NCI-H345 (cell line): Measurements from ENCODE around the gene PSMF1.

ENCODE experiments used
- DNase-seq: peaks from one replicate; lab custom pipeline; 2025; lab: John Stamatoyannopoulos, UW

The PSMF1 gene, protein sequence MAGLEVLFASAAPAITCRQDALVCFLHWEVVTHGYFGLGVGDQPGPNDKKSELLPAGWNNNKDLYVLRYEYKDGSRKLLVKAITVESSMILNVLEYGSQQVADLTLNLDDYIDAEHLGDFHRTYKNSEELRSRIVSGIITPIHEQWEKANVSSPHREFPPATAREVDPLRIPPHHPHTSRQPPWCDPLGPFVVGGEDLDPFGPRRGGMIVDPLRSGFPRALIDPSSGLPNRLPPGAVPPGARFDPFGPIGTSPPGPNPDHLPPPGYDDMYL

DNA sequence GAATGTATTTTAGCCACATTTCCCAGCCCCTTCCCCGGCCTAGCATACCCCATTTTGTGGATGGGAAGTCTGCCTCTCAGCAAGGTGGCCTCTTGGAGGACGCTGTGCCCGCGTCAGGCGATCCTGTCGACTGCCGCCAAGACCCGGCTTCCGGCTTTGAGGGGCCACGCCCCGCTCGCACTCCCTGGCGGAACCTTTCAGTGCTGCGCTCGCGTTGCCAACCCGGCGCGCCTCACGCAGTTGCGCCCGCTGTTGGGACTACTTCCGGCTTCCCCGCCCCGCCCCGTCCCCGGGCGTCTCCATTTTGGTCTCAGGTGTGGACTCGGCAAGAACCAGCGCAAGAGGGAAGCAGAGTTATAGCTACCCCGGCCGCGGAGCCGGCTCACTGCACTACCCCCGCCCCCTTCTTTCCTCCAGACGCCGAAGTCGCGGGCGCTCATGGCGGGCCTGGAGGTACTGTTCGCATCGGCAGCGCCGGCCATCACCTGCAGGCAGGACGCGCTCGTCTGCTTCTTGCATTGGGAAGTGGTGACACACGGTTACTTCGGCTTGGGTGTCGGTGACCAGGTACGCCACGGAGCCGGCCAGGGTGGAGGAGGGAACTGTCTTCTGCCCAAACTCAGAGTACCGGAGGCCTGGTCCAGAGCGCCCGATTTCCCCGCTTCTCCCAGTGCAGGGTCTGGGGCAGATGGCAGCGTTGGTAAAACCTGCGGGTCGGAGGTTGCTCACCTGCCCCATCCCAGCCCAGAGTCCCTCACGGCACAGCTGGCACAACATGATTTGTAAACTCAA, at the start of gene PSMF1:
Gene PSMF1 (plus strand): TSS at position 267 of the 792 bp plus-strand sequence. CDS start 172 bp downstream, at position 439.
- peak; percentile 97 for DNase-seq

DNA sequence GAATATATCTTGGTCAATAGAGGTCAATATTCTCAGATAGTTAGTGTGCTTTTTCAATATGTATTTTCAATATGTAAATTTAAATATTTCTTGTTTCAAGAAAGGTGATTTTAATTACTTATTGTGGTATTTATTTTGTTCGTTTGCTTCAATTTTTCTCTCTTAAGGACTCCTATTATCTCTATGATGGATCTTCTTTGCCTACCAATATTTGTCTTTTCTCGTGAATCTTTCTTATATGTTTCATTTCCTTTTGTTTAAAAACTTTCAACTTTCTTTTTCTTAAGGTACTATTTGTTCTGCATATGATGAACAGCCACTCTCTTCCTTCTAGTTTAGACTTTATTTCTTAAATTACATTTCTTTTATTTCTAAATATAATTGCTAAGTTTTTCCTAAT, 46.1 kb upstream of the PSMF1 start:
- no peak for DNase-seq

DNA sequence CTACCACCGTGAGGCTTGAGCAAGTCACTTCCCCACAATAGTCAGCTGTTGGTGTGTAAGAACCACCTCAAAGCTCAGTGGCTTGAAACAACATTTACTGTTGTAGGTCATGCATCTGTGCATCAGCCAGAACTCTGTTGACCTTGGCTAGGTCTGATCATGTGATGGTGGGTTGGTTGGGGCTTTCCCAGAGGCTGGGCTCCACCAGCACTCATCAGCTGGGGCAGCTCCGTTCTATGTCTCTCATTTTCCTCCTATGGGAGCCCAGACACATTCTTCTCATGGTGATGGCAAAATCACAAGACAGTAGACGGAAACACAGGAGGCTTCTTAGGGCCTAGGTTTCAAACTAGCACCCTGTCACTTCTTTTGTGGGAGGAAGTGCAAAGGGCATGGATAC, 42.8 kb upstream of the PSMF1 start:
- DNase-seq, result no peak

DNA sequence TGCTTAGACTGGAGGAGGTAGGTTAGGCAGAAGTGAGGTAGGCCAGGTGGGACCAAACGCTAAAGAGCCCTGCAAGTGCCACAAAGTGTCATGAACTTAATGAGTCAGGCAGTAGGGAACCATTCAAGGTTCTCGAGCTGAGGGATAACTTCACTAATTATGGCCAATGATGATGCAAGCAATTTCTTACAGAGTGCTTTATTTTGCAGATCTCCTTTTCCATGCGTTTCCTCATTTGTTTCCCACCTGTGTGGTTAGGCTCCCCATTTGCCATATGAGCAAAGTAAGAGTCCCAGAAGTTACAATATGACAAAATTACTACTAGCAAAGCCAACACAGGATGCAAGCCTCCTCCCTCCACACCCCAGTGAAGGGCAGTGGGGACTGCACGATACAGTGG, 36.5 kb upstream of the PSMF1 start:
- DNase-seq, result no peak

DNA sequence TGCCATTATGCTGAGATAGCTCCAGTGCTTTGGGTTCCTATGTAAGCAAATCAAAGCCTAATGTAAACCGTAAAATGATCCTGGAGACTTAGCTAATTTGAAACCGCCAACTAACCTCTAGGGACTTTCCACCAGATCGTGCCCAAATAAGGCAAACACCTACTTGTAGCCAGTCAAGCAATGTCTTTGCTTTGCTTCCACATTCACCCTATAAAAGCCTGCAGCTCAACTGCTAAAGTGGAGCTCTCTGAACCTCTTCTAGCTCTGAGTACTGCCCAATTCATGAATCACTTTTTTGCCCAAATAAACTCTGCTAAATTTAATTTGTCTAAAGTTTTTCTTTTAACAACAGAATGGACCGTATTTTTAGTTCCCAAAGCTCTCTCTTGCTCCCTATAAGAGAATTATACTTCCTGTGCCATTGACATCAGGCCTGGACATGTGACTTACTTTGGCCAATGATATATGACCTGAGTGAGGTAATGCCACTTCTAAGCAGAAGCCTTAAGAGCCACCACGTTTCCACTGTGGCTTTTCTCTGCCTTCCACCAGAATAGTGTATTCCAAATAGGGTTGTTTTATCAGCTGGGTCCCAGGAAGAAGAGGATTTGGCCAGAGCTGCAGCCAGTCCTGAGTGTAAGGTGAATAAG, 34.8 kb upstream of the PSMF1 start:
- DNase-seq, result no peak

DNA sequence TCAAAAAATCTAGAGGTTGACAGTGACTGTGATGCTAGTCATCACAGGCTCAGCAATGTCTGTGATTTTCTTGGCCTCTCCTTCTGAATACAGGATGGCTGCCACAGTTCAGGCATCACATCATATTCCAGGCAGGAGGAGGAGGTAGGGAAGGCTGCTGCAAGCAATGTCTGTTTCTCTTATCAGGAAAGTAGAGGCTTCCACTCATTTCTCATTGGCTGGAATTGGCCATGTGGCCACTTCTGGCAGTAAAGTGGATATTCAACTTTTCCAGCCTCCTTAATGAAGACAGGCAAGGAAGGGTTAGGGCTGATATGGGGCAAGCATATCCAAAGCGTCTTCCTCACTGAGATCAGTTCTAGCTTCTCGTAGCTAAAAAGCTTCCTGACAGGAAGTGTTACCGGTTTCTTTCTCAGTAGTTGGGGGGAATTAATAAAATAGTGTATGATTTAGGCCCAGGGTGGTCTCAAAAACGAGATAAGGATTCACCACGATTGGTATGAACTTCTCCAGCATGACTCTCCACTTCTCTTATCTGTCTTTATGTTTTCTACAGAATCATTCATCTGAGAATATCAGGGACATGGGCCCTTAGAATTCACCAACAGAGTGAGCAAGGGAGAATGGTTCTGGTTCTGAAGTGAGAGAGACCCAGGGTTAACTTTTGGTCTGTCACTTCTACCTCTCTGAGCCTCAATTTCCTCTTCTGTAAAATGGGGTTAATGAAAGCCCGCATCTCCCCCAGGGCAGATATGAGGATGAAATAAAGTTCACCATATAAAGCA, 32.7 kb upstream of the PSMF1 start:
- no peak for DNase-seq

DNA sequence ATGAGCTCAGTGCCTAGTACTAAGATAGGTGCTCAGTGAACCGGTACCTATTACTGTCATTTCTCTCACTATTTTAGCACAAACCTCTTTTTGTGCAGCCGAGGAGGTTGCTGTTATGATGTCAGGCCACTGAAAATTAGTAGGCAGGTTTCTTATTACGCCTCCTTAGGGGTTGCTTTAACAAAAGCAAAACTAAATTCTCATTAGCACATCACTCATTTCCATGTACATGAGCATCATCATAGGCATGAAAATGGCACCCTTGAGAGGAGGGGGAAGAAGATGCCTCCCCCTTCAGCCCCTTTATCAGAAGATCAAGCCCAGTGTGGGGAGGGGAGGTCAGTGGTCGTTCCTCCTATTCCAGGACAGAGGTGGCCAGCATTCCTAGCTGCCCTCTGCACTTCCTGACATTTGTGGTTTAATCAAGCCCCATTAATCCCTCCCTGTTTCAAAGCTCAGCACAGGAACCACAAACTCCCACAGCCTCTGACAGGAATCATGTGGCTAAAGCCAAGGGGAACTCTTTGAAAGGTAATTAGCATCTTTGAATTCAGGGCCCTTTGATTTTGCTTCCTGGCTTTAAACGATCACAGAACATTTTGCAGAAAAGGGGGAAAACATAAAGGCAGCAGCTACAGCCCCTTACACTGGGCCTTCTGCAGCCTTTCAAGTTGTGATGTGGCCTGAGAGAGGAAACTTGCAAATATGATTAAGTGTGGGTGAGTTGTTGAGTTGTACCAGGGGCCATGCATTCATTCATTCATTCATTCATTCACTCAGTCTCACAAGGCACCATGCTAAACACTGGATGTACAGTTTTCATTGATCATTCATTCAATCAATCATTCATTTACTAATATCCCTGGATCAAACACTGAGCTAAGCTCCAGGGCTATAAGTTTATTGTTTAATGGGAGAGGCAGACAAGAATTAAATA, 31.9 kb upstream of the PSMF1 start:
- no peak for DNase-seq

DNA sequence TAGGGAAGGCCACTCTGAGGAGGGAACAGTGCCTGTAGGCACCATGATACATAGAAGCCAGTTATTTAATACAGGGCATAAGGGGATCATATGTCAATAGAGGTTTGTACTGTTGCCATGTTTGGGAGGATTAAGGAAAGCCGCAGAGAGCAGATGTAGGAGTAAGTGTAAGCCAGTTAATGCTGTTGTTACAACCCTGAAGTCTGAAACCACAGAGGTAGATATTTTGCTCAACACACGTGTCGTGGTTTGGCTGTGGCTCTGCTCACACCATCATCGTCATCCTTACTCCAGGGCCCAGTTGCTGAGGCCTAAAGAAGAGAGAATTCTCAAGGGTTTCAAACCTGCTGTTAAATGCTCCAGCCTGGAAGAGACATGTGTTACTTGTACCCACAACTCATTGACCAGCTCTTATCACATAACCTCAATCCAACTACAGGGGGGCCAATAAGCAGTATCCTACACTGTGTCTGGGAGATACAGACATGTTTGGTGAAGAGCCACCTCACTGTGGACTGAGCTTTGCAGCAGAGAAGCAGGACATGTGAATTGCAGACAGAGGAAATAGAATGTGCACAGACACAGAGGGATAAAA, 31.0 kb upstream of the PSMF1 start:
- no peak for DNase-seq

DNA sequence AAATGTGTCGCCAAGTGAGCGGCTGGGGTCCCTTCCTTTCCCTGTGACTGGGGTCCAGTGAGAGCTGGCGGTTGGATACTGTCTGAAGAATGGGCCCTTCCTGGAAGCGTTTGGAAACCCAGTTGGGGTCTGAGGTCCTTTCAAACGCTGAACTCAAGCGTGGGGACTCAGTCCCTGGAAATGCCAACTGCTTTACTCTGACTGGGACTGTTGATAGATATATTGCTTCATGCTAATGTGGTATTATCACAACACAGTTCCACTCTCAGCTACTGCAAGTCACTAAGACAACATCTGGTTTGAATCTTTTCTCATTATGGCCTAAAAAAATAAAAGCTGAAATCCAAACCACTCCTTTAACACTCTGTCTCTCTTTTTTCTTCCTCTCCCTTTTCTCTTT, 23.7 kb upstream of the PSMF1 start:
- DNase-seq, result no peak

DNA sequence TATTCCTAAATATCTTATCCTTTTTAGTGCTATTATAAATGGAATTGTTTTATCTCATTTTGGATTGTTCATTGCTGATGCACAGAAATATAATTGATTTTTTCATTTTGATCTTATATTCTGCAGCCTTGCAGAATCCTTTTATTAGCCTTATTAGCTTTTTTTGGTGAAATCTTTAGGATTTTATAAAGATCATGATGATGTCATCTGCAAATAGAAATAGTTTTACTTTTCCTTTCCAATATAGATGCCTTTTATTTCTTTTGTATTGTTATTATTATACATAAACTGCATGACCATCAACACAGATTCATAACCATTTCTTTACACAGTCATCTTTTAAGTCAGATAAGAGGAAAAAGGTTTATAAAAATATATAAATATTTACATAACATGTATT, 16.9 kb upstream of the PSMF1 start:
- no peak for DNase-seq

DNA sequence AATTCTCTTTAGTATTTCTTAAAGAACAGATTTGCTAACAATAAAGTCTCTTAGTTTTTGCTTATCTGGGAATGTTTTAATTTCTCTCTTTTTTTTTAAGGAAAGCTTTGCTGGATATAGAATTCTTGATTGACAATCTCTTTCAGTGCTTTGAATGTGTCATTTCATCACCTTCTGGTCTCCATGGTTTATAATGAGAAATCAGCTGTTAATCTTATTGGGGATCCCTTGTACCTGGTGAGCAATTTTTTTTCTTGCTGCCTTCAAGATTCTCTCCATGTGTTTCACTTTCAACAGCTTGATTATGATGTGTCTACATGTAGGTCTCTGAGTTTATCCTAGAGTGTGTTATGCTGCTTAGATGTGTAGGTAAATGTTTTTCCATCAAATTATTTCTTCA, 16.4 kb upstream of the PSMF1 start:
- no peak for DNase-seq

DNA sequence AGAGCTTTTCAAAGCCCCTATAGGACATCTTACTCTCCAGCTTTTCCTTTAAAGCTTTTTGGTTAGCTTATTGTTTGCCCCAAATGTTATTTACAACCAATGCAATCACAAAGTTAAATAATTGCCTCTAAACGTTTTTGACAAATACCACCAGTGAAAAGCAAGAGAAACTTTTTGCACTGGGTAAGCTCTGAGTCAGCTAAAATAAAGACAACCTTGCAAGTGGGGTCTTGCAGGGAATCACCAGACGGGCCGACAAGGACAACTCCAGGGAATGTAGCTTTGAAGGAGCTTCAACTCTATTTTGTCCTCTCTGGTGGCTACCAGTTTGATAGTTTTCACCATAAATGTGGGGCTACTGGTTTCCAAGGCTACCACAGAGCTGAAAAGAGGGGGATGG, 14.7 kb upstream of the PSMF1 start:
- DNase-seq, result no peak

DNA sequence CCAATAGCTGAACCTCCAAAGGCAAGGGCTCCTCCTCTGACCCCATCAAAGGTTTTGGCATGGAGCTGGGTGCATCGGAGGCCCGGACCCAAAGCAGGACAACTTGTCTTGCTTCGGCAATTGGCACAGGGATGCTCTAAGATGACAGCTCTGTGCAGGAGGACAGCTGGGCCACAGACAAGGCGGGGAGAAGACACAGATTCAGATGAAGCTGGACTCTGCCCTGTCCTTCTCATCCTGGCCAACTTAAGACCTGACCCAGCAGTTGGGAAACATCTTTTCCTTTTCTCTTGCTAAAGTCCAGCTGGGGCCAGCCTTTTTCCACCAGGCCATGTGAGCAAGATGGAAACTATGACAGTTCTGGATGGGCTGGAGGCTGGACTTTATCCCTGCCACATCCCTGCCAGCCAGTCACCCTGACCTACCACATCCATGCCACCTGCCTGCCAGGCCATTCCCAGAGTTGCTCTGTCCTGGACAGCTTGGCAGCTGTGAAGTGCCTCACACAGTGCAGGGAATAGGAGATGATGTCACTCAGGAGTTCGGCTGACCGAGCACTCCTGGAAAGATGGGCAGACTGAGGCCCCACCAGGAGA, 12.7 kb upstream of the PSMF1 start:
- no peak for DNase-seq

DNA sequence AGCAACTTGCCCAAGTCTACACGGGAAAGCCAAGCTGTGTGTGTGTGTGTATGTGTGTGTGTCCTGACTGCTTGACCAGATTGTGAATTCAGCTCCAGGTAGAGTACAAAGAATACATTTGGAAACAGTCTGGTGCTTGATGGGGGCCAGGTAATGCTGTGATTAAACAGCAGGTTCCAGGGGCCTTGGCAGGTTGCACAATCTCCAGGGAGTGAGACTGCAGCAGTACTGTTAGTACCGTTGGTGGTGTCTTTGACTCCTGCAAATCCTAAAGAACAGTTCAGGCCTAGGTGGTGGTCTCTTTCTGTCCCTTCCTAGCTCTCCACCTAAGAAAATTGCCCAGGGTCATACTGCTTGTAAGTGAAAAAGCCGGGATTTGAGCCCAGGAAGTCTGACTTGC, 11.2 kb upstream of the PSMF1 start:
- no peak for DNase-seq

DNA sequence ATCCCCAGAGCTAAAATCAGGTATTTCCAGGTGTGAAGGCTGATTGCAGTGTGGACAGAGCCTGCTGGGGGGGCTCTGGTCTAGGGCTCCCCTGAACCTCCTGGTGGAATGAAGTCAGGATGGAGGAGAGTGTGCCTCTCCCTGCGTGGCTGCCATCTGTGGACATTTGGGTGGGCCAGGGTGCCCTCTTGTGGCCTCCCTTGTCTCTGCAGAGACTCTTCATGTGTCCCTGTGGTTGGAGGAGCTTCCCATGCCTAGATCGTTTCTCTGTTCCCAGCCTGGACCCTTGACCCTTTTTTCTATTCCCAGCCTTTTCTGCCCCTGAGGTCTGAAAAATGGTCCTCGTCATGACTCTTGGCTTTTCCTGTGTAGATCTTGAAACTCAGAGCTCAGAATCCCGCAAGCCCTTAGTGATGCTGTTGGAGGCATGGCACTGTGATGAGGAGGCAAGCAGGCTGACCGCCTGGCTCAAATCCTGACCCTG, 9.9 kb upstream of the PSMF1 start:
- DNase-seq, result peak; percentile 55

DNA sequence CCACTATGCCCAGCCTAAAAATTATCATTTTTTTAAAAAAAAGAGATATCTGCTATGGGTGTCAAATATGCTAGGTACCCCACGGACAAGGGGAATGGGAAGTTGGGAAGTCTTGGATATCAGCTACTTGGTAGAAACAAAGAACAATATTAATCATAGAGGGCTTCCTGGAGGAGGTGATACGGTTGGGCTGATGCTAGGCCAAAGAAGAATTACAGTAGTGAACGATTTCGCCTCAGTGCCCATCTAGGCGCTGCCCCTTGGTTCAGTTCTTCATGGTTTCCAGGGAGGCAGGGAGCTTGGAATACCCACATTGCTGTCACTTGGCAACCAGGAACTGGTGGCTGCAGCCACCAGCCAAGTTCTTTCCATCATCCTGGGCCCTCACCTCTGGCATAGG, 5.5 kb upstream of the PSMF1 start:
- no peak for DNase-seq

DNA sequence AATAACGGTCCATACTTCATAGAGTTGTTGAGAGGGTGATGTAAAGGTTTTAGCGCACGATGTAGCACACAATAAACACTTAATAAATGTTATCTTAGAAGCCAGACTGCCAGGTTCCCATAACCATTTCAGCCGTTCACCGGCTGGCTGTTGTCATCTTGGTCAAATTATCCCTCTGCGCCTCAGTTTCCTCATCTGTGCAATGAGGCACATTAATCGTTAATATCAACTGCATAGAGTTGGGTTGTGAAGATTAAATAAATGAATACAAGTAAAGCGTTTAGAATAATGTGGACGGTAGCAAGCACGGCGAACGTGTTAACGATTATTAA, 432 bp upstream of the PSMF1 start:
- DNase-seq, result no peak

DNA sequence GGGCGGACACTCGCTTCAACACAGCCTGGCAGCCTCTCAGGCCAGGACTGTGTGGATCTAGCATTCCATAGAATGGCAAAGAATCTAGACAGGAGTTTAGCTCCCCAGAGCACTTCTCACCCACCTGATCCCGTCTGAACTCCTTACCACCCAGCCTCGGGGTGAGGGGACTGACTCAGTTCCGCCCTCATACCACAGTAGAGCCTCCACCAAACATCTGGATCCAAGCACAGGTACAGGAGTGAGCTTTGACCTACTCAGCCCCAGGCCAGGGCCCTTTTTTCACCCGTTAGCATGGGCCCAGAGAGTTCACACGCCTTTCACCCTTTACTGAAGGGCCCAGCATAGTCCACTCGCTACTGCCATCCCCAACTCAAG, 715 bp downstream of the PSMF1 start:
- no peak for DNase-seq

DNA sequence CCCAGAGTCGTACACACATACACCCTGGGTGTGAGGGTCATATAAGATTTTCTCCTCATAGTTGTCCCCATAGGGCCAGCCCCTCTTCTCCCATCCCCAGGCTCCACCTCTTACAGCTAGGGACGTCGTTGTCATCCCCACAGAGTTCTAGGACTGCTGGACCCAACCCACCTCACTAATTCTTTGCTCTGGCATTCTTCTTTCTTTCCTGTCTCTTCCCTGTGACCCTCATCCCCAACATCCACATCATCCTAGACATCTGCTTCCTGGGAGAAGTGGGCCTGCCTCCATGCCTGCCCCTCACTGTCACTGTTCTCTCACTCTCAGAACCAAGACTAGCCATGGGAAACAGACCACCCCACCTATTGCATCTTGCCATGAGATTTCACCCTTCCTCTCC, 1.1 kb downstream of the PSMF1 start:
- DNase-seq, result no peak

DNA sequence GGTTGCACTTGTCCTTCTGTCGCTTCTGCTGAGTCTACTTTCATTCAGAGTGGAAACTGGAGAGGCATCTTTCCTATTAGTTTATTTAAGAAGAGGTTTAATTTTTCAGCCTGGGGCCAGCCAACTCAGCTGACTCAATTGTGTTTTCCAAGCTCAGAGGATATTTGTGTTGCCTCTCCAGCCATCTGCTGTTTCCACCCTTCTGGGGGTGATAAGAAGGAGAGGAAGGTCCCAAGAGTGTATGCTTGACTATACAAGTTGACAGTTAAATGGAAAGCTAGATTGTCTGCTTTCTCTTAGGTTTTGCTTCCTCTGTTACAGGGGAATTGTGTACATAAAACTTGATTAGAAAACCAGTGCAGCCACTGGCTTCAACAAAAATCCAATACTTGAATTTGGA, 3.0 kb downstream of the PSMF1 start:
- DNase-seq, result no peak
